GM12872 (cell line): ENCODE measurements around the gene IFT27.

Experiments used
- CTCF ChIP-seq: IDR thresholded peaks from 3 replicates; pipeline ENCODE4 v1.5.1; 2011; ENCODE audit warnings: low read depth, mild to moderate bottlenecking, low read length, moderate library complexity; ENCODE audit not compliant: insufficient read depth

IFT27 gene

GRCh38 chr22:36807627-36808026 lies 31.7 kb upstream of the IFT27 start:
- TF ChIP-seq CTCF: no peak

GRCh38 chr22:36806835-36807234 lies 30.9 kb upstream of the IFT27 start:
- no peak for TF ChIP-seq CTCF

- TF ChIP-seq CTCF: no peak
Measured at GRCh38 chr22:36803358-36803757, 27.4 kb upstream of the IFT27 start.

- TF ChIP-seq CTCF: no peak
Measured at GRCh38 chr22:36798674-36799066, 22.8 kb upstream of the IFT27 start.

GRCh38 chr22:36797911-36798673 lies 22.2 kb upstream of the IFT27 start:
- TF ChIP-seq CTCF: no peak

- no peak for TF ChIP-seq CTCF
Measured at GRCh38 chr22:36797374-36797773, 21.5 kb upstream of the IFT27 start.

- TF ChIP-seq CTCF: no peak
Measured at GRCh38 chr22:36796552-36797175, 20.7 kb upstream of the IFT27 start.
